SU-DHL-6 (cell line): ENCODE results near the gene CACNA1C.

ENCODE experiments used
- CTCF ChIP-seq: fragments of 200-600 bp; sonication (generic); IDR thresholded peaks from one replicate; pipeline ENCODE4 v1.5.1; 2017; ENCODE audit warnings: antibody characterized with exemption, mild to moderate bottlenecking, low read length, moderate library complexity; ENCODE audit not compliant: insufficient read depth, poor library complexity, severe bottlenecking
- EZH2phosphoT487 ChIP-seq: fragments of 200-600 bp; sonication (generic), shearing (Covaris generic); conservative IDR thresholded peaks from 2 replicates; pipeline ENCODE4 v1.6.1; 2018; ENCODE audit warnings: mild to moderate bottlenecking, antibody characterized with exemption, low read length, moderate library complexity, mixed read lengths

- TF ChIP-seq CTCF: no peak
- TF ChIP-seq EZH2phosphoT487: no peak
Observed at GRCh38 chr12:2271961-2272360, 219.2 kb downstream of the CACNA1C start.
